ENCODE results near the gene ECM1. TPM values are rescaled to one million over a fixed set of nuclear protein-coding genes. Genes with fewer than 3 reads are reported as not detected.

The ECM1 gene
- total RNA-seq (2014; rRNA removed; shearing (Covaris generic)): 3.2 and 7.4 TPM in 2 replicates

- peak; percentile 59 for DNase-seq (ENCODE audit: low spot score)
These were observed at the start of gene ECM1 for GRCh38 chr1:150507912-150508864. TSS of gene ECM1 (plus strand) at chr1:150508109. CDS start at chr1:150508210, 101 bp downstream.

GRCh38 chr1:150464422-150464826 is 43.5 kb upstream of the ECM1 start:
- peak; percentile 74 for DNase-seq (ENCODE audit: low spot score)

- DNase-seq (ENCODE audit: low spot score): no peak
These were observed 40.9 kb upstream of the ECM1 start for GRCh38 chr1:150466964-150467363.

- DNase-seq (ENCODE audit: low spot score): no peak
These were observed 38.6 kb upstream of the ECM1 start for GRCh38 chr1:150469291-150469690.

- no peak for DNase-seq (ENCODE audit: low spot score)
These were observed 35.2 kb upstream of the ECM1 start for GRCh38 chr1:150472601-150473200.

- DNase-seq (ENCODE audit: low spot score): no peak
These were observed 34.2 kb upstream of the ECM1 start for GRCh38 chr1:150473659-150474058.

- no peak for DNase-seq (ENCODE audit: low spot score)
These were observed 33.0 kb upstream of the ECM1 start for GRCh38 chr1:150474869-150475268.

- no peak for DNase-seq (ENCODE audit: low spot score)
These were observed 31.2 kb upstream of the ECM1 start for GRCh38 chr1:150476754-150477153.

- DNase-seq (ENCODE audit: low spot score): no peak
These were observed 30.6 kb upstream of the ECM1 start for GRCh38 chr1:150477320-150477719.

- peak; percentile 47 for DNase-seq (ENCODE audit: low spot score)
These were observed 30.2 kb upstream of the ECM1 start for GRCh38 chr1:150477733-150478132.

- no peak for DNase-seq (ENCODE audit: low spot score)
These were observed 28.5 kb upstream of the ECM1 start for GRCh38 chr1:150479370-150479769.

- no peak for DNase-seq (ENCODE audit: low spot score)
These were observed 28.0 kb upstream of the ECM1 start for GRCh38 chr1:150479927-150480352.

GRCh38 chr1:150484431-150484830 is 23.5 kb upstream of the ECM1 start:
- DNase-seq (ENCODE audit: low spot score): no peak

- peak; percentile 60 for DNase-seq (ENCODE audit: low spot score)
These were observed 23.0 kb upstream of the ECM1 start for GRCh38 chr1:150484861-150485260.

GRCh38 chr1:150486966-150487762 is 20.7 kb upstream of the ECM1 start, which contains the start of gene TARS2:
TSS of gene TARS2 (plus strand) at chr1:150487419. CDS start at chr1:150487451, 32 bp downstream.
- DNase-seq (ENCODE audit: low spot score): peak; percentile 99

GRCh38 chr1:150487763-150488115 is 20.2 kb upstream of the ECM1 start:
- no peak for DNase-seq (ENCODE audit: low spot score)

GRCh38 chr1:150493175-150493574 is 14.7 kb upstream of the ECM1 start:
- no peak for DNase-seq (ENCODE audit: low spot score)

- no peak for DNase-seq (ENCODE audit: low spot score)
These were observed 9.6 kb upstream of the ECM1 start for GRCh38 chr1:150498342-150498741.

- no peak for DNase-seq (ENCODE audit: low spot score)
These were observed 2.5 kb upstream of the ECM1 start for GRCh38 chr1:150505431-150505830.

GRCh38 chr1:150508982-150509381 is 1.1 kb downstream of the ECM1 start:
- DNase-seq (ENCODE audit: low spot score): no peak

- no peak for DNase-seq (ENCODE audit: low spot score)
These were observed 3.6 kb downstream of the ECM1 start for GRCh38 chr1:150511551-150511950.
